Pancreas (tissue), 10 donors: Measurements from ENCODE around the gene LCN9. TPM values are rescaled to one million over a fixed set of nuclear protein-coding genes. Genes with fewer than 3 reads are reported as not detected.
"Not testable (repeated sequence)": the region's sequence is repeated elsewhere in the genome, so short reads cannot be mapped to it uniquely, and the experiment has no call there.

Experiments used
- ATAC-seq, 4 donors: fragments of 200-7000 bp; cut with Tn5 transposase; one replicate each; pipeline versions ENCODE4 v1.8.0 to v1.9.1; 2020; ENCODE audit warnings: mild to moderate bottlenecking in 4 of 4, moderate library complexity in 4 of 4
- DNase-seq, 6 donors: peaks; one replicate each; pipeline ENCODE4 v3.0.0-alpha.2; 2020
- FAIRE-seq: peaks from 2 replicates; lab custom pipeline; 2012; peaks lifted over from hg19 to GRCh38; lab: Jason Lieb, UNC
- H3K27ac ChIP-seq, 4 donors: fragments of 200-600 bp; sonication (generic); 1 replicate in 3 of 4; 2 replicates in 1 of 4; pipeline versions ENCODE4 v1.5.0 to v1.8.0; 2020
- H3K27me3 ChIP-seq, 4 donors: fragments of 200-600 bp; one replicate each; pipeline ENCODE4 v1.8.0; 2021
- H3K36me3 ChIP-seq, 3 donors: fragments of 200-600 bp; sonication (generic) in 1 of 3; one replicate each; pipeline versions ENCODE4 v1.5.0 to v1.8.0; 2020 to 2021
- H3K4me1 ChIP-seq, 3 donors: fragments of 200-600 bp; one replicate each; pipeline ENCODE4 v1.8.0; 2021
- H3K4me3 ChIP-seq, 4 donors: fragments of 200-600 bp; sonication (generic) in 2 of 4; one replicate each; pipeline versions ENCODE4 v1.5.0 to v1.8.0; 2020 to 2021
- H3K9me3 ChIP-seq, 4 donors: fragments of 200-600 bp; one replicate each; pipeline ENCODE4 v1.8.0; 2021
- WGBS, 2 donors: extraction: QIAGEN DNeasy Blood & Tissue Kit; methylation state at CpG; one replicate each; pipeline ENCODE4 v1.1.7; 2013; 5-methylcytosine and 5-hydroxymethylcytosine counted together
- intact Hi-C, 3 donors: fragments of 100-400 bp; cut with DNase I; formaldehyde crosslinking; loops; one replicate each; pipeline versions ENCODE4 v1.11.1 to v1.14.2; 2022
- polyA plus RNA-seq, 2 donors: library from polyadenylated mRNA; stranded (reverse); fragments of 200-250 nt; gene quantifications; one replicate each; pipeline ENCODE4 v1.2.3, GENCODE V29; 2013
- total RNA-seq, 6 donors: library from RNA; stranded (reverse); fragmentation: NEBNext Ultra II Directional in 4 of 6; extraction: Animal tissue kit (Norgen Biotek cat#: 25700) in 4 of 6; gene quantifications; one replicate each; pipeline versions ENCODE4 v1.2.1 to v1.2.4, GENCODE V29; 2021 to 2023
- TF ChIP-seq, protein P1 (sequence below), 4 donors: fragments of 200-600 bp; sonication (generic) in 3 of 4; IDR thresholded peaks; one replicate each; pipeline versions ENCODE4 v1.5.0 to v1.8.0; 2021; ENCODE audit warnings: antibody characterized with exemption in 4 of 4
- donor health status: healthy with polysubstance abuse.
- donor health status: DM: no; HTN: no; CAD: no; lungs with moderate emphysema.
- donor health status: DM: no; HTN: no; CAD: no.
- donor health status: control.
- donor health status: control.
- donor health status: Bipolar disorder and iron deficiency.
- donor health status: DM: yes; HTN: yes; CAD: no.
- donor health status: DM: no; HTN: no; CAD: no.
- donor health status: DM: no; HTN: no; CAD: no.
- donor health status: DM: yes; HTN: yes; CAD: no.

LCN9 gene
- total and polyA plus RNA-seq, 8 donors, result not detected

DNA sequence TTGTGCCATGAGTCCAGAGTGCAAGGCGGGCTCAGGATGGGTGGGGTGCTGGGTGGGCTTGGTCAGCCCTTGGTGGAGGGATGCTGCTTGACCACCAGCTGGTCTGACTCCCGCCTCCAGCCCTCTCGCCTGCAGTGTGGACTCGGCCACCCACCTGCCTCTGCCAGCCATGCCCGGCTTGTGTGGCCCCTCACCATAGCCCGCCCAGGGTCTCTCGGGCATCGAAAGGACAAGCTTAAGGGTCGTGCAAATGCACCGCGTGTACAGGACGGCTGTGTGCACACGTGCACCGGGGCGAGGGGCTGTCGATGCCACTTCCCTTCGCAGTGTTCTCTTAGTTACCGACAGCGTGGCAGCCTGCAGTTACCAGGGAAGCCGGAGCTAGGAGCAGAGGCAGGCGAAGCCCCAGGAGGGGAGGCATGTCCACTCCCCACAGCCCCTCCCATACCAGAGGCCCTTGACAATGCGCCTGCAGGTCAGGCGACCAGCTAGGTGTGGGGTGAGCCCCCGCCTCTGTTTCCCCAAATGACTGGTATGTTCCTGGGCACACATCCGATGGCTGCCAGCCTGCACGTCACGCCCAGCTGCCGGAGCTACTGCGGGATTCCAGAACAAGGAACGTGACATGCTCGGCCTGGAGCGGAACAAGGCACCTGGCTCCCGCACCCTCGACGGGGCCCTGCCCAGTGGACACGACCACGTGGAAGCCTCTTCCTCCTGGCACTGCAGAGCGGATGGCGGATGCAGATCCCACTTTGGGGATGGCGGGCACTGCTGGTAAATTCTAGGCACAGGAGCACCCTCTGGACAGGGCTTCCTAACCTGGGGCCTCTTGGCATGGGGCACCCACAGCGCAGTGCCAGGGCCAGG is 7.8 kb downstream of the LCN9 start:
- Histone ChIP-seq H3K4me3 (no peak overlapping the region), H3K9me3 (no peaks in the 10 kb centered on the region), H3K4me1 (no peaks in the 10 kb centered on the region), H3K27me3 (no peaks in the 10 kb centered on the region), H3K27ac (no peak overlapping the region), H3K36me3 (no peaks in the 10 kb centered on the region)
- peak in 2 of 6 donors; percentile 40 to 48 for DNase-seq
- 72 to 78% methylated on average over 41 of the region's 41 CpGs for WGBS, 2 donors
- TF ChIP-seq, protein P1, sequence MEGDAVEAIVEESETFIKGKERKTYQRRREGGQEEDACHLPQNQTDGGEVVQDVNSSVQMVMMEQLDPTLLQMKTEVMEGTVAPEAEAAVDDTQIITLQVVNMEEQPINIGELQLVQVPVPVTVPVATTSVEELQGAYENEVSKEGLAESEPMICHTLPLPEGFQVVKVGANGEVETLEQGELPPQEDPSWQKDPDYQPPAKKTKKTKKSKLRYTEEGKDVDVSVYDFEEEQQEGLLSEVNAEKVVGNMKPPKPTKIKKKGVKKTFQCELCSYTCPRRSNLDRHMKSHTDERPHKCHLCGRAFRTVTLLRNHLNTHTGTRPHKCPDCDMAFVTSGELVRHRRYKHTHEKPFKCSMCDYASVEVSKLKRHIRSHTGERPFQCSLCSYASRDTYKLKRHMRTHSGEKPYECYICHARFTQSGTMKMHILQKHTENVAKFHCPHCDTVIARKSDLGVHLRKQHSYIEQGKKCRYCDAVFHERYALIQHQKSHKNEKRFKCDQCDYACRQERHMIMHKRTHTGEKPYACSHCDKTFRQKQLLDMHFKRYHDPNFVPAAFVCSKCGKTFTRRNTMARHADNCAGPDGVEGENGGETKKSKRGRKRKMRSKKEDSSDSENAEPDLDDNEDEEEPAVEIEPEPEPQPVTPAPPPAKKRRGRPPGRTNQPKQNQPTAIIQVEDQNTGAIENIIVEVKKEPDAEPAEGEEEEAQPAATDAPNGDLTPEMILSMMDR (IDR thresholded peaks at IDR 0.05), result no peak
- FAIRE-seq, result no peak
- ATAC-seq, result no peak
- intact Hi-C loops, result no loop called here

DNA sequence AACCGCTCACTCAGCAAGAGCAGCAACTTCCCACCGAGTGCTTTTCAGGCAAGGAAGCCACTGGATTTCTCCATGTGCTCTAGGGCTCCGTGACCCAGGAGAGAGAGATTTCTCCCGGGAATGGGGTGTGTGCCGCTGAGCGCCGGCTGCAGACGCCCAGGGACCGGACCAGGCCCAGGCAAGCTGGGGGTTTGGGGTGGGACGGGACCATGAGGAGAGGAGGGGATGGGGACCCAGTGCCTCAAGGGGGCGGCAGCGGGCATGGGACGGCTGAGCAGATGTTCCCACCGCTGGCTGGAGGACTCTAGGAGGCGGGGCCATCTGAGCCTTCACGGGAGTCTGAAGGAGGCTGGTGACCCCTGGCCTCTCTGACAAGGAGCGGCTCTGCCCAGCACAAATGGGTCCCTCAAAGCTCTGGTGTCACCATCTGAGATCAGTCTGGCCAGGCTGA is 8.5 kb downstream of the LCN9 start:
- Histone ChIP-seq H3K9me3 (no peaks in the 10 kb centered on the region), H3K27ac (no peak overlapping the region), H3K27me3 (no peaks in the 10 kb centered on the region), H3K4me1 (no peaks in the 10 kb centered on the region), H3K4me3 (no peak overlapping the region), H3K36me3 (no peaks in the 10 kb centered on the region)
- DNase-seq, result no peak
- intact Hi-C loops, result no loop called here
- FAIRE-seq, result no peak
- 50 to 51% methylated on average over 15 to 17 of the region's 17 CpGs for WGBS, 2 donors
- ATAC-seq, result no peak
- TF ChIP-seq, protein P1 (IDR thresholded peaks at IDR 0.05), result no peak

DNA sequence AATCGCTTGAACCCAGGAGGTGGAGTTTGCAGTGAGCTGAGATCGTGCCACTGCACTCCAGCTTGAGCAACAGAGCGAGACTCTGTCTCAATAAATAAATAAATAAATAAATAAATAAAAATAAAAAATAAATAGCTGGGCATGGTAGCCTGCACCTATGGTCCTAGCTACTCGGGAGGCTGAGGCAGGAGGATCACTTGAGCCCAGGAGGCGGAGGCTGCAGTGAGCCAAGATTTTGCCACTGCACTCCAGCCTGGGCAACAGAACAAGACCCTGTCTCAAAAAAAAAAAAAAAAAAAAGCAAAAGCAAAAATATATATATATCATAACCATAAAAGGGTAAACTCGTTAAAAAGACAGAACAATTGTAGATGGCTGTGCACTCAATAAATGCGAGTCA is 9.7 kb downstream of the LCN9 start:
- H3K27ac ChIP-seq, H3K4me1 ChIP-seq, ATAC-seq, H3K4me3 ChIP-seq, FAIRE-seq, H3K27me3 ChIP-seq, intact Hi-C loops, H3K9me3 ChIP-seq, H3K36me3 ChIP-seq: not testable (repeated sequence)
- WGBS, 2 donors, result 70 to 80% methylated on average over 7 of the region's 7 CpGs
- DNase-seq, result peak in 1 of 6 donors; percentile 1

DNA sequence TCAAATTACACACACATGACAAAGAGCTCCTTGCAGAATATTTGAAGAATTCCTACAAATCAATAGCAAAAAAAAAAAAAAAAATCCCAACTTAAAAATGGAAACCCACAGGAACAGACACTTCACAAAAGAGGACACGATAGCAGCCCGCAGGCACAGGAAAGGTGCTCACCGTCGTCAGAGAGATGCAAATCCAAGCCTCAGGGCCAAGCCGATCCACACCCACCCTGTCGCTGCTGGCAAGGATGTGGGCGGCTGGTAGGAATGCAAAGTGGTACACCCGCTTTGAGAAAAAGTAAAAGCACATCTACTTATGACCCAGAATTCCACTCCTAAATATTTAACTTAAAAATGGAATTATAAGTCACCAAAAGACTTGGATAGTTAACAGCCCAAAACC is 10.8 kb downstream of the LCN9 start:
- H3K4me3 ChIP-seq, result no peak overlapping the region
- ATAC-seq, result no peak
- H3K27me3 ChIP-seq, result no peaks in the 10 kb centered on the region
- FAIRE-seq, result no peak
- TF ChIP-seq, protein P1 (IDR thresholded peaks at IDR 0.05), result no peak
- H3K36me3 ChIP-seq, result no peaks in the 10 kb centered on the region
- H3K9me3 ChIP-seq, result no peaks in the 10 kb centered on the region
- no peak for DNase-seq
- 67 to 70% methylated on average over 8 of the region's 8 CpGs for WGBS, 2 donors
- intact Hi-C loops, result no loop called here
- no peak overlapping the region for H3K27ac ChIP-seq
- no peaks in the 10 kb centered on the region for H3K4me1 ChIP-seq

DNA sequence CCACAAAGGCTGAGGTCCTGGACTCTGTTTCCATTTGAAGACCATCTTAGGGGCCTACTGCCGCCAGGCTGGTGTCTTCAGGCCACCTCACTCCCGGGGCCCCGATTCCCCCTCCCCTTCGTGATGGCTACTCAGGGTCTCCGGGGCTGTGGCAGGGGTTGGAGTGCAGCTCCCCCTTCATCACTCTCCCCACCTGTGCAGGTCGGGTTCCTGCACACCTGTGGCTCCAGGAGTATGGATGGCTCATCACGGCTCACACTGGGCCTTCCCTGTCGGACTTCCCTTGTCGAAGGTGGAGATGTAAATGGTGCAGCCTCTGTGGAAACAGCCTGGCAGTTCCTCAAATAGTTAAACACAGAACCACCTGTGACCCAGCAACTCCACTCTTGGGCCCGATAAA is 11.9 kb downstream of the LCN9 start:
- Histone ChIP-seq H3K4me3 (no peak overlapping the region), H3K36me3 (no peaks in the 10 kb centered on the region), H3K4me1 (no peaks in the 10 kb centered on the region), H3K9me3 (no peaks in the 10 kb centered on the region), H3K27me3 (no peaks in the 10 kb centered on the region), H3K27ac (no peak overlapping the region)
- no peak for ATAC-seq
- TF ChIP-seq, protein P1 (IDR thresholded peaks at IDR 0.05), result no peak
- peak in 1 of 6 donors; percentile 16 for DNase-seq
- no peak for FAIRE-seq
- 47 to 59% methylated on average over 10 of the region's 10 CpGs for WGBS, 2 donors
- intact Hi-C loops, result no loop called here
